PC-3 (cell line): ENCODE data around the gene PIGA. TPM values are rescaled to one million over a fixed set of nuclear protein-coding genes. Genes with fewer than 3 reads are reported as not detected.
"Not testable (repeated sequence)": the region's sequence is repeated elsewhere in the genome, so short reads cannot be mapped to it uniquely, and the experiment has no call there.

ENCODE experiments used
- ATAC-seq: fragments of 200-7000 bp; cut with Tn5 transposase; 2 replicates; pipeline ENCODE4 v1.9.1; 2020; ENCODE audit warnings: mild to moderate bottlenecking, moderate library complexity
- BruUV-seq: library from RNA; stranded (reverse); fragments of 400-500 nt; replicated peaks from 2 replicates; lab custom pipeline; 2021; lab: Mats Ljungman, UMichigan
- CTCF ChIA-PET: fragments of 300-600 bp; sonication (Branson Sonifier 250); formaldehyde crosslinking; loops from one replicate; lab custom pipeline; 2022; ENCODE audit warnings: antibody characterized with exemption; lab: Charles Lee
- POLR2A ChIA-PET: fragments of 300-600 bp; sonication (Branson Sonifier 250); formaldehyde crosslinking; loops from one replicate; lab custom pipeline; 2022; ENCODE audit warnings: antibody characterized with exemption; ENCODE audit not compliant: unreplicated experiment; lab: Charles Lee
- DNase-seq: peaks from one replicate; pipeline ENCODE4 v3.0.0-alpha.2; 2015
- H2AFZ ChIP-seq: fragments of 300-600 bp; sonication (generic); 2 replicates; pipeline ENCODE4 v1.6.0; 2016; ENCODE audit warnings: antibody characterized with exemption, low read length
- H3F3A ChIP-seq: fragments of 300-600 bp; sonication (generic); one replicate; pipeline ENCODE4 v1.6.0; 2017; ENCODE audit warnings: antibody characterized with exemption, low read length, control low read depth, mild to moderate bottlenecking; ENCODE audit not compliant: unreplicated experiment
- H3K27ac ChIP-seq: fragments of 300-600 bp; sonication (generic); 2 replicates; pipeline ENCODE4 v1.5.1; 2016; ENCODE audit warnings: mild to moderate bottlenecking, low read length
- H3K27me3 ChIP-seq: fragments of 300-600 bp; sonication (generic); 2 replicates; pipeline ENCODE4 v1.6.1; 2016; ENCODE audit warnings: low read length, mixed read lengths
- H3K36me3 ChIP-seq: fragments of 300-600 bp; sonication (generic); 2 replicates; pipeline ENCODE4 v1.6.1; 2016; ENCODE audit warnings: low read depth, mixed run types, low read length, mixed read lengths
- H3K4me1 ChIP-seq: fragments of 300-600 bp; sonication (generic); 2 replicates; pipeline ENCODE4 v1.5.1; 2016; ENCODE audit warnings: low read length; ENCODE audit not compliant: insufficient read depth
- H3K4me2 ChIP-seq: fragments of 300-600 bp; sonication (generic); 2 replicates; pipeline ENCODE4 v1.6.0; 2016; ENCODE audit warnings: low read length
- H3K4me3 ChIP-seq: fragments of 300-600 bp; sonication (generic); 2 replicates; pipeline ENCODE4 v1.5.1; 2016; ENCODE audit warnings: mild to moderate bottlenecking, low read length, mixed read lengths
- H3K79me2 ChIP-seq: fragments of 300-600 bp; sonication (generic); 2 replicates; pipeline ENCODE4 v1.6.1; 2017; ENCODE audit warnings: low read length, mixed read lengths
- H3K9ac ChIP-seq: fragments of 300-600 bp; sonication (generic); 2 replicates; pipeline ENCODE4 v1.6.0; 2016; ENCODE audit warnings: mild to moderate bottlenecking, low read length
- H3K9me2 ChIP-seq: fragments of 300-600 bp; sonication (generic); replicated peaks from 2 replicates; pipeline ENCODE4 v1.6.1; 2016; ENCODE audit warnings: mixed run types, low read length, mixed read lengths
- H3K9me3 ChIP-seq: fragments of 300-600 bp; sonication (generic); 2 replicates; pipeline ENCODE4 v1.6.1; 2016; ENCODE audit warnings: low read length, mixed read lengths
- H4K20me1 ChIP-seq: fragments of 300-600 bp; sonication (generic); 2 replicates; pipeline ENCODE4 v1.6.1; 2016; ENCODE audit warnings: low read length, mixed read lengths
- CTCF ChIP-seq: fragments of 300-600 bp; sonication (generic); conservative IDR thresholded peaks from 2 replicates; pipeline ENCODE4 v1.5.1; 2017; ENCODE audit warnings: antibody characterized with exemption, low read depth, mild to moderate bottlenecking, low read length
- EZH2 ChIP-seq: fragments of 300-600 bp; sonication (generic); IDR thresholded peaks from one replicate; pipeline ENCODE4 v1.6.1; 2017; ENCODE audit warnings: antibody characterized with exemption, mild to moderate bottlenecking, low read length; ENCODE audit not compliant: unreplicated experiment
- EZH2phosphoT487 ChIP-seq: fragments of 300-600 bp; sonication (generic); IDR thresholded peaks from 2 replicates; pipeline ENCODE4 v1.6.1; 2018; ENCODE audit warnings: mild to moderate bottlenecking, antibody characterized with exemption, low read length, borderline replicate concordance
- intact Hi-C: fragments of 100-400 bp; cut with micrococcal nuclease; formaldehyde crosslinking; loops from 2 replicates; pipeline ENCODE4 v1.9.0; 2023
- total RNA-seq: library from RNA; depleted of rRNA; stranded (reverse); fragments of >200 nt; gene quantifications from 2 replicates; pipeline ENCODE4 v1.2.3, GENCODE V29; 2014

Gene PIGA
- total RNA-seq, 1 experiment from 2014 or later = 17.9 TPM

- intact Hi-C loops = no loop called here
- POLR2A ChIA-PET = no interaction called here
- CTCF ChIA-PET = no interaction called here
These were observed 24.2 kb downstream of the PIGA start for GRCh38 chrX:15311119-15311518.

GRCh38 chrX:15310117-15310516 lies 25.2 kb downstream of the PIGA start:
- no TSS peak for BruUV-seq
- Histone ChIP-seq H4K20me1 (no peaks in the 10 kb centered on the region), H2AFZ (0 out of 2 replicates have a peak overlapping the region, but pooled peaks have one; percentile 27), H3K4me2 (peak overlapping the region; percentile 26), H3K27ac (peak overlapping the region; percentile 60), H3K79me2 (no peaks in the 10 kb centered on the region), H3K4me1 (peaks cover 12% of the 10 kb centered on the region), H3K9me2 (no peaks in the 10 kb centered on the region), H3K4me3 (no peak overlapping the region), H3K9me3 (no peaks in the 10 kb centered on the region), H3K9ac (no peak overlapping the region), H3F3A (no peaks in the 10 kb centered on the region), H3K36me3 (no peaks in the 10 kb centered on the region), H3K27me3 (no peaks in the 10 kb centered on the region)
- peak; percentile 70 for ATAC-seq
- POLR2A ChIA-PET = no interaction called here
- intact Hi-C loops = no loop called here
- peak; percentile 74 for DNase-seq
- TF ChIP-seq EZH2 (no peak), EZH2phosphoT487 (no peak), CTCF (no peak)
- CTCF ChIA-PET = interaction anchor here (0.6 kb wide), 1 partner anchor 361 kb away, joined by 11 read pairs; no protein-coding TSS in a partner anchor

More at GRCh38 chrX:15311119-15311518, 24.2 kb downstream of the PIGA start:
- Histone ChIP-seq H3F3A (no peaks in the 10 kb centered on the region), H3K79me2 (no peaks in the 10 kb centered on the region), H3K9me3 (no peaks in the 10 kb centered on the region), H2AFZ (no peak overlapping the region), H4K20me1 (no peaks in the 10 kb centered on the region), H3K27me3 (no peaks in the 10 kb centered on the region), H3K9me2 (no peaks in the 10 kb centered on the region), H3K4me3 (no peak overlapping the region), H3K4me2 (no peak overlapping the region), H3K9ac (no peak overlapping the region), H3K4me1 (peaks cover 12% of the 10 kb centered on the region), H3K36me3 (no peaks in the 10 kb centered on the region), H3K27ac (no peak overlapping the region)
- no peak for DNase-seq
- no peak for TF ChIP-seq EZH2
- no peak for TF ChIP-seq CTCF
- no peak for TF ChIP-seq EZH2phosphoT487
- ATAC-seq = no peak
- BruUV-seq = no TSS peak

- POLR2A ChIA-PET, H3K36me3 ChIP-seq, CTCF ChIA-PET, H3F3A ChIP-seq, H3K9me3 ChIP-seq, H3K9ac ChIP-seq, H3K27ac ChIP-seq, H4K20me1 ChIP-seq, DNase-seq, H3K27me3 ChIP-seq, H3K4me3 ChIP-seq, intact Hi-C loops, ATAC-seq, H3K79me2 ChIP-seq, H2AFZ ChIP-seq, H3K9me2 ChIP-seq, H3K4me2 ChIP-seq, BruUV-seq: not testable (repeated sequence)
- H3K4me1 ChIP-seq = peaks cover 11% of the 10 kb centered on the region
These were observed 29.4 kb downstream of the PIGA start for GRCh38 chrX:15305899-15306298.
